B cell (primary cell): ENCODE results near the gene MRTFA. TPM values are rescaled to one million over a fixed set of nuclear protein-coding genes. Genes with fewer than 3 reads are reported as not detected.

Experiments
- ATAC-seq: fragments of 200-7000 bp; cut with Tn5 transposase; one replicate; pipeline ENCODE4 v1.10.0; 2021; ENCODE audit warnings: low read depth, mild to moderate bottlenecking, moderate number of reproducible peaks, moderate library complexity
- CTCF ChIA-PET: fragments of 350-600 bp; sonication (Branson Sonifier 250); formaldehyde crosslinking; loops from one replicate; lab custom pipeline; 2021; ENCODE audit warnings: antibody characterized with exemption, inconsistent platforms; lab: Charles Lee
- POLR2A ChIA-PET: fragments of 350-600 bp; sonication (Branson Sonifier 250); formaldehyde crosslinking; loops from one replicate; lab custom pipeline; 2021; ENCODE audit warnings: antibody characterized with exemption; lab: Charles Lee
- DNase-seq: peaks from one replicate; pipeline ENCODE4 v3.0.0; 2013
- H2AFZ ChIP-seq: 2 replicates; pipeline ENCODE4 v1.6.1; 2012; ENCODE audit warnings: mild to moderate bottlenecking, low read depth, low read length; ENCODE audit not compliant: insufficient read depth, poor library complexity, severe bottlenecking
- H3K27ac ChIP-seq, 2 donors: 1 replicate in 1 of 2; 2 replicates in 1 of 2; pipeline ENCODE4 v1.5.1; 2012 to 2013; ENCODE audit warnings: low read length in 2 of 2, mild to moderate bottlenecking in 2 of 2, moderate library complexity in 1 of 2
- H3K27me3 ChIP-seq, 4 experiments: fragments of 200-600 bp in 1 of 4; sonication (generic) in 1 of 4; replicated peaks in 1 of 4; 1 replicate in 2 of 4; 2 replicates in 2 of 4; pipeline versions ENCODE4 v1.6.1 to v1.7.0; 2013 to 2016; ENCODE audit warnings: low read length in 3 of 4, mild to moderate bottlenecking in 2 of 4, mixed read lengths in 1 of 4, moderate library complexity in 1 of 4; ENCODE audit not compliant: insufficient read depth in 4 of 4, control insufficient read depth in 3 of 4; ENCODE audit errors: control extremely low read depth in 1 of 4
- H3K36me3 ChIP-seq, 2 experiments: replicated peaks in 1 of 2; 1 replicate in 1 of 2; 2 replicates in 1 of 2; pipeline versions ENCODE4 v1.6.1 to v1.7.1; 2013; ENCODE audit warnings: low read length in 1 of 2; ENCODE audit not compliant: insufficient read depth in 2 of 2, control insufficient read depth in 1 of 2; ENCODE audit errors: control extremely low read depth in 1 of 2, extremely low read depth in 1 of 2
- H3K4me1 ChIP-seq, 2 donors: fragments of 200-600 bp in 1 of 2; sonication (generic) in 1 of 2; 1 replicate in 1 of 2; 2 replicates in 1 of 2; pipeline versions ENCODE4 v1.5.1 to v1.6.1; 2013 to 2017; ENCODE audit warnings: low read length in 2 of 2; ENCODE audit not compliant: control insufficient read depth in 2 of 2, insufficient read depth in 2 of 2
- H3K4me2 ChIP-seq: replicated peaks from 2 replicates; pipeline ENCODE3; 2012; ENCODE audit warnings: mild to moderate bottlenecking, low read depth, low read length; ENCODE audit not compliant: poor library complexity, severe bottlenecking
- H3K4me3 ChIP-seq, 5 experiments: fragments of 200-600 bp in 1 of 5; sonication (generic) in 1 of 5; 1 replicate in 3 of 5; 2 replicates in 2 of 5; pipeline versions ENCODE4 v1.5.1 to v1.7.0; 2011 to 2016; ENCODE audit warnings: low read length in 4 of 5, mild to moderate bottlenecking in 4 of 5, low read depth in 2 of 5, control low read depth in 1 of 5, moderate library complexity in 1 of 5; ENCODE audit not compliant: insufficient read depth in 1 of 5; ENCODE audit errors: control extremely low read depth in 1 of 5, extremely low read depth in 1 of 5
- H3K79me2 ChIP-seq: fragments of 200-600 bp; sonication (generic); one replicate; pipeline ENCODE4 v1.6.0; 2016; ENCODE audit warnings: low read length; ENCODE audit not compliant: control insufficient read depth, insufficient read depth
- H3K9ac ChIP-seq: fragments of 200-600 bp; sonication (generic); 2 replicates; pipeline ENCODE4 v1.6.1; 2017; ENCODE audit warnings: mild to moderate bottlenecking, low read length, moderate library complexity
- H3K9me3 ChIP-seq, 3 donors: one replicate each; pipeline versions ENCODE4 v1.6.1 to v1.7.1; 2013; ENCODE audit warnings: low read length in 2 of 3; ENCODE audit not compliant: control insufficient read depth in 2 of 3, insufficient read depth in 1 of 3; ENCODE audit errors: control extremely low read depth in 1 of 3
- H4K20me1 ChIP-seq: 2 replicates; pipeline ENCODE4 v1.6.0; 2012; ENCODE audit warnings: mild to moderate bottlenecking, low read length; ENCODE audit not compliant: insufficient read depth, control insufficient read depth, poor library complexity, severe bottlenecking
- H3K27ac Mint-ChIP-seq: one replicate; pipeline ENCODE4 v1.8.0; 2021; ENCODE audit warnings: mixed read lengths
- H3K27me3 Mint-ChIP-seq: one replicate; pipeline ENCODE4 v1.8.0; 2021; ENCODE audit warnings: mixed read lengths
- H3K4me1 Mint-ChIP-seq: one replicate; pipeline ENCODE4 v1.8.0; 2021; ENCODE audit warnings: mixed read lengths
- H3K4me3 Mint-ChIP-seq: one replicate; pipeline ENCODE4 v1.8.0; 2021; ENCODE audit warnings: mixed read lengths
- H3K9me3 Mint-ChIP-seq: one replicate; pipeline ENCODE4 v1.8.0; 2022; ENCODE audit warnings: mixed read lengths; ENCODE audit not compliant: insufficient read depth
- EZH2 ChIP-seq: IDR thresholded peaks from 2 replicates; pipeline ENCODE4 v1.6.1; 2012; ENCODE audit warnings: borderline replicate concordance, low read depth, mild to moderate bottlenecking, moderate library complexity, low read length; ENCODE audit not compliant: insufficient read depth, poor library complexity, severe bottlenecking
- WGBS: methylation state at CpG from one replicate; pipeline ENCODE4 v1.1.5; 2013; ENCODE audit warnings: missing lambda C conversion rate; ENCODE audit not compliant: insufficient coverage; 5-methylcytosine and 5-hydroxymethylcytosine counted together
- intact Hi-C: fragments of 100-400 bp; cut with micrococcal nuclease; formaldehyde crosslinking; loops from one replicate; pipeline ENCODE4 v1.10.0; 2022
- polyA plus RNA-seq: library from polyadenylated mRNA; depleted of rRNA; stranded (reverse); fragments of >200 nt; gene quantifications from 2 replicates; pipeline ENCODE4 v1.2.3, GENCODE V29; 2012
- total RNA-seq, 2 donors: library from RNA; stranded (reverse); fragments of 120-200 nt in 1 of 2; gene quantifications; 1 replicate in 1 of 2; 2 replicates in 1 of 2; pipeline versions ENCODE4 v1.2.3 to v1.2.4, GENCODE V29; 2013 to 2022
- TF ChIP-seq, protein P1 (sequence below): fragments of 200-600 bp; IDR thresholded peaks from one replicate; pipeline ENCODE4 v1.8.0; 2022; ENCODE audit warnings: antibody characterized with exemption, mild to moderate bottlenecking

MRTFA gene
- total and polyA plus RNA-seq, 2 donors (not counting 1 experiment from before 2014, with no cell fraction given), result 28.9 to 82.6 TPM

DNA sequence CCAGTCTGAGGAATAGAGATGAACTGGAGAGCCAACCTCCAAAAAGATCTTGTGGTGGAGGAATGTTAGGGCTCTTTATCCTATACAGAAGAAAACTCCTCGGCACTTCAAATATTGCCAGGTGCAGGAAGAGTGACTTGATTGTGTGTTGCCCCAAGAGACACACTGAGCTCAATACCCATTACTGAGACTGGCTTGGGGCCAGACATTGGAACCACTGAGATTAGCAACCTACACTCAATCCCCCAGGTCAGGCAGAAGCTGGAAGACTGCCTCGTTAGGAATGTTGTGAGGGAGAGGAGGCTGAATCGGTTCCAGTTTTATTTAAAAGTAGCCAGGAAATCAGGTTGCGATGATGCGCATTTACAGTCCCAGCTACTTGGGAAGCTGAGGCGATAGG lies 268.5 kb downstream of the MRTFA start:
- Mint-ChIP-seq H3K4me3 (no peak overlapping the region), H3K4me1 (peaks cover 18% of the 10 kb centered on the region), H3K9me3 (no peaks in the 10 kb centered on the region), H3K27me3 (no peaks in the 10 kb centered on the region), H3K27ac (peak overlapping the region; percentile 26)
- ChIA-PET POLR2A (interaction anchor here (0.6 kb wide), 1 partner anchor 68 kb away, joined by 6 read pairs; no protein-coding TSS in a partner anchor), CTCF (interaction anchor here (0.9 to 1.0 kb wide), 2 partner anchors 69 to 278 kb away, joined by 3 read pairs; no protein-coding TSS in a partner anchor)
- no peaks in the 10 kb centered on the region for H4K20me1 ChIP-seq
- ATAC-seq (no peak), DNase-seq (no peak)
- H3K4me3 ChIP-seq, result no peak overlapping the region
- intact Hi-C loops, result no loop called here
- H3K9ac ChIP-seq, result no peak overlapping the region
- H3K27me3 ChIP-seq, result no peaks in the 10 kb centered on the region
- peaks cover 8 to 44% of the 10 kb centered on the region in 2 experiments for H3K36me3 ChIP-seq
- H3K79me2 ChIP-seq, result peaks cover 29% of the 10 kb centered on the region
- H2AFZ ChIP-seq, result no peak overlapping the region
- no peak overlapping the region for H3K27ac ChIP-seq
- H3K9me3 ChIP-seq, result no peaks in the 10 kb centered on the region
- H3K4me2 ChIP-seq, result no peak overlapping the region
- TF ChIP-seq, protein P1, sequence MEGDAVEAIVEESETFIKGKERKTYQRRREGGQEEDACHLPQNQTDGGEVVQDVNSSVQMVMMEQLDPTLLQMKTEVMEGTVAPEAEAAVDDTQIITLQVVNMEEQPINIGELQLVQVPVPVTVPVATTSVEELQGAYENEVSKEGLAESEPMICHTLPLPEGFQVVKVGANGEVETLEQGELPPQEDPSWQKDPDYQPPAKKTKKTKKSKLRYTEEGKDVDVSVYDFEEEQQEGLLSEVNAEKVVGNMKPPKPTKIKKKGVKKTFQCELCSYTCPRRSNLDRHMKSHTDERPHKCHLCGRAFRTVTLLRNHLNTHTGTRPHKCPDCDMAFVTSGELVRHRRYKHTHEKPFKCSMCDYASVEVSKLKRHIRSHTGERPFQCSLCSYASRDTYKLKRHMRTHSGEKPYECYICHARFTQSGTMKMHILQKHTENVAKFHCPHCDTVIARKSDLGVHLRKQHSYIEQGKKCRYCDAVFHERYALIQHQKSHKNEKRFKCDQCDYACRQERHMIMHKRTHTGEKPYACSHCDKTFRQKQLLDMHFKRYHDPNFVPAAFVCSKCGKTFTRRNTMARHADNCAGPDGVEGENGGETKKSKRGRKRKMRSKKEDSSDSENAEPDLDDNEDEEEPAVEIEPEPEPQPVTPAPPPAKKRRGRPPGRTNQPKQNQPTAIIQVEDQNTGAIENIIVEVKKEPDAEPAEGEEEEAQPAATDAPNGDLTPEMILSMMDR, result no peak
- no peak for TF ChIP-seq EZH2
- WGBS, result 100% methylated on average over 3 of the region's 6 CpGs
- H3K4me1 ChIP-seq, result peaks cover 6 to 9% of the 10 kb centered on the region in 2 donors

DNA sequence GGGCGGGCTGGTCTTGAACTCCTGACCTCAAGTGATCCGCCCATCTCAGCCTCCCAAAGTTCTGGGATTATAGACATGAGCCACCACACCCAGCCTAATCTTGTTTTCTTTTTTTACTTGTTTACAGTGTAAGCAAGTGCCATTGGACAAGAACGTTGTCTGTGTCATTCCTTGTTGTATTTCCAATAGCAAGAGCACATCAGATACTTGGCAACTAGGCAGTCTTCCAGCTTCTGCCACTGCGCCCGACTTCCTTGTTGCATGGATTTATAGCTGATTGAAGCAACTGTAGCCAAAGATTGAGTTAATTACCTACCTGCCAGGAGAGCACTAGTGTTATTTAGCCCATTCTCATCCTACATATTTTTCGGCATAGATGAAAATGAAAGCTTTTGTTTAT lies 269.2 kb downstream of the MRTFA start:
- no peak overlapping the region for H3K4me3 Mint-ChIP-seq
- no peaks in the 10 kb centered on the region for H3K9me3 Mint-ChIP-seq

More for the DNA sequence above, 269.2 kb downstream of the MRTFA start:
- peaks cover 25% of the 10 kb centered on the region for H3K79me2 ChIP-seq
- H2AFZ ChIP-seq, result no peak overlapping the region
- H3K27me3 ChIP-seq, result no peaks in the 10 kb centered on the region
- no peak overlapping the region for H3K4me2 ChIP-seq
- H3K27me3 Mint-ChIP-seq, result no peaks in the 10 kb centered on the region
- no peak overlapping the region for H3K27ac ChIP-seq
- WGBS, result 80% methylated on average over 1 of the region's 6 CpGs
- TF ChIP-seq, protein P1, result no peak
- TF ChIP-seq EZH2, result no peak
- ChIA-PET CTCF (interaction anchor here (0.6 to 1.0 kb wide), 2 partner anchors 30 to 279 kb away, joined by 3 to 4 read pairs; no protein-coding TSS in a partner anchor), POLR2A (no interaction called here)
- no peak overlapping the region for H3K27ac Mint-ChIP-seq
- intact Hi-C loops, result no loop called here
- peaks cover 11% of the 10 kb centered on the region for H3K4me1 Mint-ChIP-seq
- no peaks in the 10 kb centered on the region for H3K9me3 ChIP-seq
- no peak for DNase-seq
- H3K4me1 ChIP-seq, result peaks cover 6 to 9% of the 10 kb centered on the region in 2 donors
- H3K9ac ChIP-seq, result no peak overlapping the region
- no peak for ATAC-seq
- no peaks in the 10 kb centered on the region for H4K20me1 ChIP-seq
- H3K36me3 ChIP-seq, result peaks cover 6 to 50% of the 10 kb centered on the region in 2 experiments
- no peak overlapping the region for H3K4me3 ChIP-seq
